Right lobe of liver (tissue), 4 donors: ENCODE results near the gene C10orf90.

ENCODE experiments used
- CTCF ChIP-seq, 4 donors: fragments of 200-600 bp in 3 of 4; fragments of 450-650 bp in 1 of 4; IDR thresholded peaks; one replicate each; pipeline versions ENCODE4 v1.5.1 to v1.8.0; 2016 to 2022; ENCODE audit warnings: antibody characterized with exemption in 4 of 4, mild to moderate bottlenecking in 2 of 4
- POLR2A ChIP-seq: fragments of 450-650 bp; IDR thresholded peaks from one replicate; pipeline ENCODE4 v1.6.1; 2017; ENCODE audit warnings: antibody characterized with exemption, mild to moderate bottlenecking
- donor health status: DM: no; HTN: no; CAD: no.
- donor health status: DM: no; HTN: no; CAD: no.
- donor health status: DM: no; HTN: yes; CAD: no.

- TF ChIP-seq CTCF (IDR thresholded peaks at IDR 0.05) (no peak), POLR2A (no peak)
Measured at GRCh38 chr10:126456632-126457031, 213.9 kb downstream of the C10orf90 start.
